Stimulated activated CD4-positive, alpha-beta T cell treated with anti-CD3 and anti-CD28 coated beads, Interleukin-2, amount 100 ng/mL, for 48 hours (primary cell): ENCODE measurements around the gene LAMB1.

Source experiments
- DNase-seq, 2 donors: peaks; one replicate each; pipeline ENCODE4 v3.0.0-alpha.2; 2020

Gene LAMB1

DNA sequence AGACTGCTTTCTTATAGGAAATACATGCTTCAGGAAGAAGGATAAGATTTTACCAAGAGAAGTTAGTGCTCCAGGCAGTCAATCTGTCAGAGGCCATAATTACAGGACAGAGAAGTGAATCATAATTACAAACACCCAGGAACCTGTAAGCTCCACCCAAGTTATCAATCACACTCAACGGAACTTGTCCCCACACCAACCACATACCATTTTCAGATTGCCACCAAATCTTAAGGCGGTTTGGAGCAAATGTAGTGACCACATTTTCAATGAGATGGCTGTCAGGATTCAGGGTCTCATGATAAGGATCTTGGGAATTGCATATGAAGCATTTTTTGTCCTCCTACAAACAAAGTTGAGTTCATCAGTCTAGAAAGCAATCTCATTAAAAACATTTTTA lies 4.8 kb downstream of the LAMB1 start:
- no peak for DNase-seq

DNA sequence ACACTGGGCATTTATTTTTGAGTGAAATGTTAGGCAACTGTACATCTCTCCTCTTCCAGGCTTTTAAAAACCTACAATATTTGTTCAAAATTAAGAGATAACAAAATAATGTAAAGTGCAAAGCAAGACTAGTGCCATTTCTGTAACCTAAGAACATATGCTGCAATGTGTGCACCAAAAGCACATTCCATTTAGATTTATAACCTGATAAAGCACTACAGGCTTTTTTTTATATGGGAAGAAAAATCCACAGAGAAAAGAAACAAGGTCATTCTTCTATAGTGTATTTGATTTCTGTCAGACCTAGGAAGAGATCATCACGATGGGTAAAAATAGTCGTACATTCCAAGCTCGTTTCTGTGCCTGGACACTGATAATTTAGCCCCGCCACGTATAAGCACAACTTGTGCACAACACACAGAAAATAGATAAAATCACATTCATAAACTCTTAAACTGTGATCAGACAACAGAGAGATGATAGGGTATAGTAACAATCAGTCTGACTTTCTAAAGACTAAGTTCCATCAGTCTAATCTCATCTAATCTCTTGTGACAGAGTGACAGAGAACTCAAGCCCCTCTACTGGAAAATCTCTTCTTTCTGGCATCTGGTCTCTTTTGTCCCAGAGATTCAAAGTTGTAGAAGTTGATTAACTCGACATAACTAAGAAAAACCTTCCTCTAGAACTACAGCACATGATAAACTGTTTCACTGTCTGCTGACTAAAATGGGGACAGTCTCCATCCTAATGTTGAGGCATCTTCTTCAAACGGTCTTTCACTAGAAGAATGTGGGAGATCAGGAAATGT lies 6.7 kb downstream of the LAMB1 start:
- DNase-seq, result no peak

DNA sequence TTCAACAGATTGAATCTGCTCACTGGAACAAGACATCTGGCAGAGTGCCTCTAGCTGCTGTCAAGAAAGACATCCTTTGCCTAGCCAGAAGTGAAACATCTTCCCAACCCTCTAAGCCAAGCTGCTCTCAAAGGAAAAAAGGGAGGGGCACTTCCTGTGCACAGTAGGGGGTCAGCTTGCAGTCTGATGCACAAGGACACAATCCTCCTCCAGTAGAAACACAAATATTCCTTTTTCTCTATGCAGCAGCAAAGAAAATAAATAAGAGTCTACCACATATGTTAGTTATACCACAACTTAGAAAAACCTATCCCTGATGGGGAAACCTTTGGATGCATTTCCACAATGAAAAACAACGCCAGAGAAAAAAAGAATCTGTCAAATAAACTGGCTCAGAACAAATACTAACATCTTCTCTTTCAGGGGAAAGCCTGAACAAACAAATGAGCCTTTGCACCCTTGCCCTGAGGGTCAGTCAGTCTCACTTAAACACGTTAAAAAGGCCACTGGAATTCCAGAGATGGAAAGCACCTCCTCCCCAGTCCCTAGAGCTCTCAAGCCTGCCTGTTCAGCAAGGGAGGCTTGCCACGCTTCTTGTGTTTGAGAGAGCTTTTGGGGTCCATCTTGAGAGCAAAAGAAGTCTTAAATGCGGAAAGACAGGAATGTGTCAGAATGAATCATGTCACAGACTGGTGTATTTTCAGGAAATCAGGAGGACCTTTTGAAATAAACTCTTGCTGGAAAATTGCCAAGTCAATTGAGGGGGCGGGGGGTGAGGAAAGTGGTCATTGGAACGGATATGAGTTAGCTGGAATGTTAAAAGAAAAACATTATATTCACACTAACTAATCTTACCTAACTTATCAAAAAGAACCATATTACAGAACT lies 7.5 kb downstream of the LAMB1 start:
- DNase-seq, result no peak

DNA sequence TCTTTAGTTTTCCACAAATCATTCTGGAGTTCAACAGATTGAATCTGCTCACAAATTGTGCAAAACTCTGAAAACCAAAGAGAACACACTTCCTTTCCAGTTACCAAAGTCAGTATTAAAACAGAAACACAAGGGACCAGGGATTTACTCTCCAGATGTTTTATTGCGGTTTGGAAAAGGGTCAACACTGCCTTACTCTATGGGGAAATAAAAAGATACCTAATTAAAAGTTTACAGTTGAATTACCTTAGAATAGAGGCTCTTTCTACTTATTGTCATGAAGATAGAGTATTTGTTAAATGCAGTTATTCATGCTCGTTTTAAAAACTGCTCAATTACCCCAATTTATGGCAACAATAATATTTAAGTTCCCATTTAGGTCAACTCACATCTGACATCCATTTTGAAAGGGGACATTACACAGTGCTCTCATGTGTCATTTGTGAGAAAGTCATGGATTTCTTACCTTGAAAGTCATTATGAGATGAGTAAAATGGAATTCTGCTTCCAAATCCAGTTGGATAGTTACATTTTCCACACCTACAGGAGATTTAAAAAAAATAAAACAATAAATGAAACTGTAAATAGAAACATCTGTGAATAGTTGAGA lies 8.4 kb downstream of the LAMB1 start:
- DNase-seq, result no peak

DNA sequence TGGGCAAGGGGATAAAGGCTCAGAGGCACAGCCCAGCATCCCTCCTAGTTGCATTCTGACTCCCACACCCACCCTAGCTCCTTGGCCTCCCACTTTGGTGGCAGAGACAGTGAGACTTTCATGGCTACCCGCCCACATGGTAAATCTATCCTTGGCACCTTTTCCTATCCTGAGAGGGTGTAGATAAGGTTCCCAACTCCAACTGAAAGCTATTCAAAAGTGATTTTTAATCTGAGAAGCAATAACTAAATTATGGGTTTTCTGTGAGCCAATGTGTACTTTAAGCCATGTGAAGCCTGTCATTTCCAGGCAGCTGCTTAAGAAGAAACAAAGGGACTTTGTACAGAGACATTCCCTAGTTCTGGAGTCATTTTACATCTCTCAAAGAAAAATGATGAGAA lies 9.1 kb downstream of the LAMB1 start:
- DNase-seq, result no peak

DNA sequence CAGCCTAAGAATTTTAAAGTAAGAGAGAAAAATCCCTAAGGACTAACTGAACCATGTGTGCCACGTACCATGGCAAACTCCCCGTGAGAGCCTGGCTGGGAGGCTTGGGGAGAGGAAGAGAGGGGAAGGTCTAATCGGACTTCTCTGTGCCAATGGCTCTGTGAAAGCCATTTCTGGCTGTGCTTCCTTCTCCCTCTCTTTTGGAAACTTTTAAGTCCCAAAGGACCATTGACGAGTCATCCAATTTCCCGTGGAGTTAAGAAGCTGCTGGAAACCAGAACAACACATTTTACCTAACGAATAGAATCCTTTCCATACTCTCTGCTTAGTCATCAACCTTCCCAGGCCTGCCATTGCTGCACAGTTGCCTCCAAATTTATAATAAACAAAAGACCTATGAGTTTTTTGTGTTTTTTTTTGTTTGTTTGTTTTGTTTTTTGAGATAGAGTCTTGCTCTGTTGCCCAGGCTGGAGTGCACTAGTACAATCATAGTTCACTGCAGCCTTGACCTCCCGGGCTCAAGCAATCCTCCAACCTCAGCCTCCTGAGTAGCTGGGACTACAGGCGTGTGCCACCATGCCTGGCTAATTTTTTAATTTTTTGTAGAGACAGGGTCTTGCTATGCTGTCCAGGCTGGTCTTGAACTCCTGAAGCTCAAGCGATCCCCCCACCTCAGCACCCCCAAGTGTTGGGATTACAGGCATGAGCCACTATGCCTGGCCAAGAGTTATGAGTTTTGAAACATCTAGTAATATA lies 13.2 kb downstream of the LAMB1 start:
- DNase-seq, result no peak

DNA sequence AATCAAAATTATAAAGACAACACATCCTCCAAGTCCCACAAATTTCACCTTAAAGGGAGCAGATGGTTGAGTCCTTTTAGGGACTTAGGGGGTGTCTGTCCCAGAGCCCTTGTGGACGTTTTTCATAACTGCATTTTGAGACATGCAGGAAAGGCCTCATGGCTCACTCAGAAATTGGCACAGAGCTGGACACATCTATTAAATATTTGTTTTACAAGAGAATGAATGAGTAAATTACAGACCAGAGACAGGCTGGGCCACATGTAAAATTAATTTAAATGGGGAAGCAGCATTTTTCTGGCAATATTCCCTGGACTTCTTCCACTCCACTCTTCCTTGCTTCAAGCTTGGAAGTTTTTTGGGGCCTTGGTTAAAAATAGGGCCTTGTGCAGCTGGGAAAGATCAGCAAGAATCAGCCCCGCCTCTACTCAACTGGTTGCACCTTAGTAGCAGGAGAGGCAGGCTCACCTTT lies 20.0 kb downstream of the LAMB1 start:
- DNase-seq, result no peak

DNA sequence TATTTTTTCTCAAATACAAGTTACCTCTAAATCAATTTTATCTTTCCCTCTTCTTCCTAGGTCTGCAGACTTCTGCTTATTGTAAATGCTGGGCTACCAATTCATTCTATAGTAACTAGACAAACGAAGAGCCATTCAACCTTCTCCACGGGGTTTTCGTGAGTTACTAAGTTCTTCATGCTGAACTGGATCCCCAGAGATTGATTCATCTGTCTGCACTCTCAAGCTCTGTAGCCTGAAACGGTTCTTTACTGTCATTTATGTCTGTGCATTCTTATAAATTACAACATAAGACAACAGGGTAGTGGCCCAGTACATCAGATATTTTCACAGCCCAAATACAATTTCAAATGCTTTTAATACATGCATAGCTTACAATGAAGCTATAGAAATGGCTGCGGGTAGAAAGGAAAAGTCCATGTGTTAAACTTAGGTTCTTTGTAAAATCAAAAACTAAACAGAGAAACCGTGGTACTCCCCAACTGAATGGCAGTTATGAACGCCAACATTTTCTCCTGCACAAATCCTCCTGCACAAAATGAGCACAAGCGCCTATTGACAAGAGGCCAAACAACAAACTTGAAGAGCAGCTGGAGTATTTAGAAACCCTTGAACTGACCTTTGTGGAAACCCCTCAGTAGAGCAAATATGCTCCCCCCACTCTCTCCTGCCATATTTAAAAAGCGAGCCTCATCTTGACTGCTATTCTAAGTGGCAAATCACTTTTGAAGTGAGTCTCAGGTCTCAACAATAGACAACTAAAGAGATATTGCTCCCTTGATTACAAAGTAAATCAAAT lies 20.7 kb downstream of the LAMB1 start:
- DNase-seq, result no peak

DNA sequence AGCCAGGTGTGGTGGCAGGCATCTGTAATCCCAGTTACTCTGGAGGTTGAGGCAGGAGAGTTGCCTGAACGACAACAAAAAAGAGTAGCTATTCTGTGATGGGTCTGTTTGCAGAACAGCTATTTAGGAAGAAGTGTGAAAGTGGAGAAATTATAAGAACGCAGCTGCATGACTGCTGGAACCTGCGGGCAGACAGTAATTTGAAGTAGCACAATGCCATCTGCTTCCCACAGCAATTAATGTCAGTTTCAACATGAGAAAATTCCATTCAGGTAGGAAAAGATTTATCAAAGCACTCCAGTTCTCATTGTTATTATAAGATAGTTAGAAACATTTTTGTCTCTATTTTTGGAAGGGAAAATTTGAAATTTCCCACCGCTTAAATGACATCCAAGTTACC lies 21.5 kb downstream of the LAMB1 start:
- DNase-seq, result no peak

DNA sequence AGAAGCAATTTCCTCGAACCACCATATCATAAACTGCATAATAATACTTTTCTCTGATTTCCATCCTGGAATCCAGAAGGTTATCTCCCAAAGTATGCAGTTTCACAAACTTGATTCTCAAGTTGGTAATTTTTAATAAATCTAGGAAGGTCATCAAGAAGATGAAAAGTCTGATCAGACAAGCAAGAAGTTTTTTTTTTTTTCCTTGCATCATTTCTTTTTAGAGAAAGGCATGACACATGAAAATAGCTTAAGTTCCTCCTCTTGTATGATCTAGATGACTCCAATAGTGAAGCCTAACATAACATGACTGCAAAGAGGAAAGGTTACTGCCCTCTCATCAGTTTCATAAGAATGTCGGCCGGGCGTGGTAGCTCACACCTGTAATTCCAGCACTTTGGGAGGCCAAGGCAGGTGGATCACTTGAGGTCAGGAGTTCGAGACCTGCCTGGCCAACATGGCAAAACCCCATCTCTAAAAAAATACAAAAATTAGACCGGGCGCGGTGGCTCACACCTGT lies 22.2 kb downstream of the LAMB1 start:
- DNase-seq, result no peak

DNA sequence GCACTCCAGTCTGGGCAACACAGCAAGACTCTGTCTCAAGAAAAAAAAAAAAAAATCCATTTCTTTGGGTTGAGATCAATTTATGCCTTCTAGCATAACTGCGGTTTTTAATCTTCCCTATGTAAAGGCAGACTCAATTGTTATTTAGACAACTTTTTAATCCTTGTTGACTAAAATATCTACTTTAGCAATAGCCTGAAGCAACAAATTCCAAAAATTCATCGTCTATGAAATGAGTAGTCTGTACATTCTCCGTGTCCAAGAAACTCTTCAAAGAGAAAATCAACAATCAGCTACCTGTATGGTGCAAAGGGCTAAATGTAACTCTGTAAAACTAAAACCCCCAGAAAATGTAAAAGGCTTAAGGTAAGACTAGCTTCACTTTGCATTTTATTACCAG lies 22.8 kb downstream of the LAMB1 start:
- no peak for DNase-seq

DNA sequence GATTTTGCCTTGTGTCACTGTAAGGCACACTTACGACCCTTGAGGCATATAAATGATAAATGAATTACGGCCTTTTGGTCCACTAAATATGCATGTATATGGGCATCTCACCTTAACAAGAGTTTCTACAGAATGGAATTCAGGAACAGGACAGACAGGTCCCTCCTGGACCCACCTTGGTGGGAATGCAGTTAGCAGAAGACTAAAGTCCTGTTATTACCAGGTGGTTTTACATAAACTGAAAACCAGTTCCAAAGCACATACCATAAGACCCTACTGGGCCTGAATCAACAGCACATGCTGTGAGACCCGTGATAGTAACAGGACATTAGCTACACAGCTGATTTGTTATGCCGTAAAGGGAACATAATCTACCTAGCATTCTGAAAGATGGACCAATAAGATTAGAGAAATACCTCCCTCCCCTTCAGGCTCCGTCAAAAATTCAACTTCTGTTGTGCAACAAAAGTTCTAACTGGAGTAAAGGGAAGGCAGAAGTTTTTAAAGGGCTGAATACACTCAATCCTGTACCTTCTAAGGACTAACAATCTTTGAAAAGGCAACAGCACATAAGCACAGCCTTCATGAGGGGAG lies 24.0 kb downstream of the LAMB1 start:
- DNase-seq, result no peak

DNA sequence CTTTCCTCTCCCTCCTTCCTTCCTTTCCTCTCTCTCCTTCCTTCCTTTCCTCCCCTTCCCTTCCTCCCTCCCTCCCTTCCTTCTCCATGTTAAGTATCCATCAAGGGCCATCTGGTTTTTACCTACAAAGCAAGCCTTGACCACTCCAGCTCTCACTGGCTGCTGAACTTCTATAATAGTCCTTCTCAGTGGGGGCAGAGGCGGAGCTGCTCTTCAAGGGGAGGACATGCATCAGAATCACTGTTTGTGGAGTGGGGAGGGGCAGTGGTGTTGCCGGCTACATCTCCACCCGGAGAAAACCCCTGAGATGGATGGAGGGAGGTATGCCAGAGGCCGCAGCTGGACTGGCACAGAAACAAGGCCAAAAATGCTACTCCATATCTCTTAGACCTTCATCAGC lies 25.9 kb downstream of the LAMB1 start:
- no peak for DNase-seq

DNA sequence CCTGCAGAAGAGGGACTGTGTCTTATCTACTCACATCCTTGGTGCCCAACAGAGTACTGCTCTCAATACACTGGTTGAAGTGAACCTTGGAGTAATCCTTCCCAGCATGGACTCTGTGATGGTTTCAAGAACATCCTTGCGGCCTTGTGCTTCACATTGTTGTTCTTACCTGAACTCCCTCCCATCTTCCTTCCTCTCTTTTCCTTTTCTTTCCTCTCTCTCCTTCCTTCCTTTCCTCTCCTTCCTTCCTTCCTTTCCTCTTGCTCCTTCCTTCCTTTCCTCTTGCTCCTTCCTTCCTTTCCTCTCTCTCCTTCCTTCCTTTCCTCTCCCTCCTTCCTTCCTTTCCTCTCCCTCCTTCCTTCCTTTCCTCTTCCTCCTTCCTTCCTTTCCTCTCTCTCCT lies 26.3 kb downstream of the LAMB1 start:
- no peak for DNase-seq

DNA sequence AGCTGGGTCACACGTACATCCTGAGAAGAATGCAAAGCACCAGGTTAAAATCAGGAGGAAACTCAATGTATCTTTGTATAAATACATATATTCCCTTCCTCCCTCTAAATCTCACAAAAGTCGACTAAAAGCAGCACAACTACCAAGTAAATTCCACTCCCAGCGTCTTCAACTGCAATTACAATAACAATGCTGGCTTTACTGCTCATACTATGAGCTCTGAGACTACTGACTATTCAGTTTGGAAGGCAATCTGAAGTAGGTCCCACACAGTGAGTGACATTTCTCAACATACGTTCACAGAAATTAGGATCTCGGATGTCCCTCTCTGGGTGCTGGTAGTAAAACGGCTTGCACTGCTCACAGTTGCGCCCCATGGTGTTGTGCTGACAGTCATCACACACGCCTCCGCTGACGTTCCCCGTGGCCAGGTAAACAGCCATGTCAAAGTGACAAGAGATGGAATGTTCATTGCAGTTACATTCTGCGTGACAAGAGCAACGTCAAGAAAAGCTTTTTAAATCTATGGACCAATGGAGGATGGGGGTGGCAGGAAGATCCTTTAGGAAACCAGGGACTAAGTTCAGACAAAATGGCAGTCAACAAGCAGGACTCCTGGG lies 27.5 kb downstream of the LAMB1 start:
- DNase-seq, result no peak

DNA sequence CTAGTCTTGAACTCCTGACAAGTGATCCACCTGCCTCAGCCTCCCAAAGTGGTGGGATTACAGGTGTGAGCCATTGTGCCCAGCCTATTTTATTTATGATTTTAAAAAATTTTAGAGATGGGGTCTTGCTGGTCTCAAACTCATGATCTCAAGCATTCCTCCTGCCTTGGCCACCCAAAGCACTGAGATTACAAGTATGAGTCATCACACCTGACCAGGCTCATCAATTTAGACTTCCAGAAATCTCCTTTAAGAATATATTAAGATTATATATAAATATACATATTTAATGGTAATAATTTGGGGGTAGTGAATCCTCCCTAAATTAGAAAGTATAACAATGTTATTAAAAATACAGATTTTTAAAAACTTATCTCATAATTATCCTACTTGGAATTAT lies 29.1 kb downstream of the LAMB1 start:
- DNase-seq, result no peak

DNA sequence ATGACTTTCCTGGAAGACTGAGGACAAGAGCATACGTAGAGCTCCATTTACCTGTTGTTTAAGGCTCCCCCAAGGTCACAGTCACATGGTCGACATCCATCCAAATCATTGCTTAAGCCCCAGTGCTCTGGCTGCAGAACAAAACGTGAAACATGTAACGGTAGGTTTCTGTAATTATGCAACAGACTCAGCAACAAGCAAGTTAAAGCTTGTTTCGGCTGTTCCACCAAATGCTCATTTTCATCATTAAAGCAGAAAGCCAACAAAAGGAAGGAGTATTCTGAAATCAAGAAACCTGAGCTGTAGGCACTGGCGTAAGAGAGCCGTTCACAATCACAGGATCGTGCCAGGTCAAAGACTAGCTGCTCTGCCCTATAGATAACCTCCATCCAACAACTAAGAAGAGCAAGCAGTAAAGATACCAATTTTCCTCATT lies 30.0 kb downstream of the LAMB1 start:
- DNase-seq, result no peak

DNA sequence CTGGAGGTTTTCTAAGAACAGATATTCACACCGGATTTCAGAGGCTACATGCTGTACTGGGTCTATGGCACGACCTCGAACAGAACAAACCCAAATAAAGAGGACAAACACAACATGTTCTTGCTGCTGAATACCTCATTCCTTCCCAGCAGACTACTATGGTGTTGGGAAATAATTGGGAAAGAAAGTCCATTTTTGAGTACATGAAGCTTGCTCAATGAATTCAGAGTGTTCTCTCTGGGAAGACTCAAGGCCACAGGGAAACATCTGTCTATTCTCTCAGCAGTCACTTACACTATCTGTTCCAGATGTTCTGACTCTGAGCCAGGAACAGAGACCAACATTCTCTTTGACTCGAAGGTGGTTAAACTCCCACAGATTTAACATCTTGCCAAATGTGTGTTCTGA lies 30.9 kb downstream of the LAMB1 start:
- DNase-seq, result no peak

DNA sequence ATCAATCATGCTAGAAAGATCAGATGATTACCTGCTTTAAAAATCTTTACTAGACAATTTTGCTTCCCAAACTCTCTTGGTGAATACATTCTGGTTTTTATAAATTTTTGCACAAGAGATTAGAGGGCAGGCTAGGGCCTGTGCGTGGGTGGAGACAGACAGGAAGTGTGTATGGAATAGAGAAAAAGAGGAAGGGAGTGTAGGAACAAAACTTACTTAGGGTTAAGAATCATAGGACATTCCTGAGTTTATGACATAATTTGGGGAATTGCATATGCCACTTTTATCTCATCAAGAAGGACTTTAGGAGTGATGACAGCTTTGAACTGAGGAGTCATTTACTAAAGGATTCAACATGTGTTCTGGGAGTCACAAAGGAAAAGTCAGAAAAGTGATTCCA lies 31.3 kb downstream of the LAMB1 start:
- no peak for DNase-seq

DNA sequence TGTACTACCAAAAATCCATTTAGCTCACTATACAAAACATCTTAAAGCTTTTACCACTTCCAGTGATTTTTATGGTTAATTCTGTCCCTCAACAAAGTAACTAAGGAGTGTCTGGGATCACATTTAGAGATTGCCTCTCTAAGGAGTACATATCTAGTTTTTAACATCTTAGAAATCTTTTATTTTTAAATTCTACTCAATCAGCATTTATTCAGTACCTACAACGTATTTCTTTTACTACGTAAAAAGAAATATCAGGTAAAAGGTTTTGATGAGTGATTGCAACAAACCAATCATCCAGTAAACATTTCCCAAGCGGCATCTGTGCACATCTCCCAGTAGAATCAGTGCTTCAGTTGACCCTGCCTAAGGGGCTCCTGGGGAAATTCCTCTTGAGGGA lies 31.9 kb downstream of the LAMB1 start:
- DNase-seq, result no peak

DNA sequence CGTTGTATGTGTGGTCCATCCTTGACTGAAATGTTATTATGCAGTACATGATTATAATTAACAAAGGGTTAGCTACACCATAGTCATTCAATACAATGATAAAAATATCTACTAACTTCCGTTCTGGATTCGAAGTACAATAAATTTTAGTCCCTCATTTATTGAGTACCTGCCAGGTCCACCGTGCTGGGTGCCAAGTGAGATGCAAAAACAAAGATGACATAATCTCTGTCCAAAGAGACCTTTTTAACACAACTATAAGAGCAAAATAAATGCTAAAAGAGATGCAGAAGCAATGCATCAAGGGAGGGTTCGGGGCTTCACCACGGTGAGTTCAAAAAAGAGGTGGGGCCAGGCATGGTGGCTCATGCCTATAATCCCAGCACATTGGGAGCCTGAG lies 33.1 kb downstream of the LAMB1 start:
- DNase-seq, result no peak
